Activated CD8-positive, alpha-beta memory T cell treated with anti-CD3 and anti-CD28 coated beads for 4 hours (primary cell): ENCODE data around the gene CEP112.
"Not testable (repeated sequence)": the region's sequence is repeated elsewhere in the genome, so short reads cannot be mapped to it uniquely, and the experiment has no call there.

Source experiments
- DNase-seq, 2 donors: peaks; one replicate each; pipeline ENCODE4 v3.0.0-alpha.2; 2020; ENCODE audit warnings: low read depth in 2 of 2

The CEP112 gene

GRCh38 chr17:65684631-65685030, 507.3 kb downstream of the CEP112 start:
- no peak for DNase-seq

GRCh38 chr17:65683428-65683827, 508.5 kb downstream of the CEP112 start:
- no peak for DNase-seq

- DNase-seq, result not testable (repeated sequence)
These were observed 510.2 kb downstream of the CEP112 start for GRCh38 chr17:65681763-65682162.

DNA sequence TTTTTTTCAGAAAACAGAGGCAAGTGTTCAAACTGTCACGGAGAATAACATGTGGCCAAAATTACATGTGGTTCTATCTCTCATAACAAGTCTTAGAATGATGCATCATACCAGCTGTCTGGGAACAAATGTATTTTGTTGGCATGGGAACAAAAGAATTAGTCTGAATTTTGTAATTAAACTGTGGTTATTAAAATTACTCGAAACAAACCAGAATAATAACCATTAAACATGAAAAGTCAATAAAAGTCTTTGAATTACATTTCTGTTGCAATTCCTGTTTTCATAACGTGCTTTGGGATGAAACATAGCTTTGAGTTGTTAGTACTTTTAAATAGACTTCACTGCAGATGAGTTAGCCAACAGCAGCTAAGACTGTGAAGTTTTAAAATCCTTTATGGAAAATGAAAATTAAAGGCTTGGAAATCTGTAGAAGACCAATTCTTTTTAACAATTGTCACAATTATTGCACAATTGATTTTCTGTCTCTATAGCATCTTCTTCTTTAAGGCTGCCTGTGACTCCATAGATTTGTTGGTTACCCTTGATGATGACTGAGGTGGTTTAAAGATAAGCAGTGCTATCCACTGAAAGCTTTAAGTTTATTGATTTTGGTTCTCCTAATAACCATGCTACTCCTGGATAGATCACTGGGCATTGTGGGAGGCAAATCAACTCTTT, 512.6 kb downstream of the CEP112 start:
- no peak for DNase-seq

DNA sequence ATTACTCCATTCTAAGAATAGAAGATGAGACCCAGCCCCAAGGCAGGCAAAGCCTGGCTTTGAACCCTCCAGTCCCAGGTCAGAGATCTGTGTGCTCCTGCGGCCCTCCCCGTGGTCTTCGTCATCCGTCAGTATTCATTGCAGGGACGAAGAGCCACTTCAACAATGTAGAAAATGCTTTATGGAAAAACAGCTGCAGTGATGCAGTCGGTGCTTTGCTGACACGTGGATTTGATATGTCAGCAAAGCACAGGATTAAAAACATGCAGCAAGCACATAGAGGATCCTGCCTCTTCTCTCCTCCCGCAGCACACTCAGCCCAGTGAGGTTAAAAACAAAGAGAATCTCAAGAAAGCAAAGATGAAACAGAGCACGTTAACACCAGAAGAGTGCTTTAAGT, 513.4 kb downstream of the CEP112 start:
- DNase-seq, result no peak

DNA sequence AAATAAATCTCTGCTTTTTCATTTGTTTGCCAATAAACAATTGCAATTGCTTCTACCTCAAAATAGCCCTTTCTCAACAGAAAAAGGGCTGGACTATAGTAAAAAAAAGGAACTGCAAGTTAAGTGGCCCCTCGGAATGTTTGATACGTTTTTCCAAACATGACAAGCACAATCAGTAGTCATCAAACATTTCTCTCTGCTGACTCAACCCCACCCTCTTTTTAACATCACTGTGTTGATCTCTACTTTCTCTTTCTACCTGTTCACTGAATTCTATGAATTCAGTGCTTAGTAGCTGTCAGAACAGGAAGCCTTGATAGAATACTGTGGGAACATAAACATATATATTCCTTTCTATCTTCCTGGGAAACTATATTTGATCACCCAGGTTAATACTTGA, 514.0 kb downstream of the CEP112 start:
- DNase-seq, result no peak

DNA sequence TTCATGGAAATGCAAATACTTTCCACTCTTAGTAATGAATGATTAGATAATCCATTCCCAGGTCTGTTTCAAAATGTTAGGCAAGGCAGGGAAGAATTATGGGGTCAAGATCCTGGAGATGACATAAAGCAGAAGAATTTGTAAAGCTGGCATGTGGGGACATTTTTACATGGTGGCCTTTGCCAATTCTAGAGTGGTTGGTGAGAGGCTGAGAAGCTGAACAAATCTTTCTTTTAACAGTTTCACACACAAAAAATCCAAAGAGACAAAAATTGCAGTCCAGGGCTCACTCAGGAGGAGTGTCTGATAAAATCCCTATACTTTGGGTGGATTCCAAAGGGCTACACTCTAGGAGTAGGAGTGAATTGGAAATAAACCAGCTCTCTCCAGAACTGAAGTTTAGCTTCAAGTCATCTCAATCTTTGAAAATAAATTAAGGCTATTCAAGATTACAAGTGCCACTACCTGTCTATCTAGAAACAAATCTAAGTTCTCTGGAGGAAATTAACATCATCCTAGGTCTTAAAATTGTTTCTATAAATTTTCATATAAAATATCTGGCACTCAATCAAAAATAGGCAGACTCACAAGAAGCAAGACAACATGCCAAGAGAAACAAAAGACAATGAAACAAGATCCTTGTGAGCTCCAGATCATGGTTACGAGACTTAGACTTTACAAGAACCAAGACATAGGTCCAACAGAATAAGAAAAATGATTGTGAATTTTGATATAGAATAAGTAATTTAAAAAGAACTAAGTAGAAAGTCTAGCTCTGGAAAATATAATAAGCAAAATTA, 517.5 kb downstream of the CEP112 start:
- DNase-seq, result no peak

- no peak for DNase-seq
These were observed 521.1 kb downstream of the CEP112 start for GRCh38 chr17:65670667-65671371.

DNA sequence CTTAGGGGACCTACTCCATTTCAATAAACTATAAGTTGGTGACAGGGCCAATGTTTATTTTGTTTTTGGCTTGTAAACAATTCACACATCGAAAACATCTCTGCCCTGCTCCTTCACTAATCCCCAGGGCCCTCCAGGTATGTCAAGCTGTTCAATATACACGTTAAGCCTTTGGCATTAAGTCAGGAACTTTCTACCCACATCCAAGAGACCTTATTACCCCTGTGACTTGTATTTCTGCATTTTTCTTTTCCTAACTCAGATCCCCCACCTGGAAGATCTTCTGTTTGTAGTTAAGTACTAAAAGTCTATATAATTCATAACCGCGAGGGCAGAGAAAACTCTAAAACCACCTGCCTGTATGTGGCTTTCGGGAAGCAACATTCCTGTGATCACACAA, 523.7 kb downstream of the CEP112 start:
- no peak for DNase-seq

DNA sequence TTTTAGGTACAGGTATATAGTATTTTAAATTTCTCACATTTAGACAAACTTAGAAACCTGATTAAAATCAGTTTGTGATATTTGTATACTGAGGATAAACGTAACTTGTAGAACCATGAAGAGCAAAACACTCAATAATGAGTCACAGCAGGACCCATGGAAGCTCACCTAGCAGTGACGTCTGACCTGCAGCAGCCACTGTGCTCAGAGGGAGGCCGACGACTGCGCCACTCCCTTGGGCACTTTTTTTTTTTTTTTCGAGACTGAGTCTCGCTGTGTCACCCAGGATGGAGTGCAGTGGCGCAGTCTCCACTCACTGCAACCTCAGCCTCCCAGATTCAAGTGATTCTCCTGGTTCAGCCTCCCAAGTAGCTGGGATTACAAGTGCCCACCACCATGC, 524.3 kb downstream of the CEP112 start:
- DNase-seq, result no peak

GRCh38 chr17:65666876-65667321, 525.0 kb downstream of the CEP112 start:
- DNase-seq, result no peak

GRCh38 chr17:65665966-65666365, 526.0 kb downstream of the CEP112 start:
- DNase-seq, result no peak

- DNase-seq, result no peak
These were observed 527.2 kb downstream of the CEP112 start for GRCh38 chr17:65664696-65665095.

GRCh38 chr17:65664266-65664665, 527.7 kb downstream of the CEP112 start:
- no peak for DNase-seq

DNA sequence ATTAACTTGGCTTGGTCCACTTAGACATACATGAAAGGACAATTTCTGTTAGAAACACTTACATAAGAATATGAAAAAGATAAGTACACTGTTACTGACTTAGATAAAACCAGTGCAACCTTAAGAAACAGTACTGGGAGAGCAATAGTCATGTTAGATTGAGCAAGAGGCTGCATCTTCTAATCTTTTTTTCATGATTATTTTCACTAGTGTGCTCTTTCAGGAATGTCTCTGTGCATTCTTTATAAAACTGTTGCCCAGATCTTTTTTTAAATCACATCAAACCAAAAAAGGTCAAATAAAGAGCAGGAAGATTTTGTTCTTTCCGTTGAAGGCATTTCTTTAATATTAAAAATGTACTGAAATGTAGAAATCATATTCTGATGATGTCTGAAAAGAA, 529.7 kb downstream of the CEP112 start:
- no peak for DNase-seq

DNA sequence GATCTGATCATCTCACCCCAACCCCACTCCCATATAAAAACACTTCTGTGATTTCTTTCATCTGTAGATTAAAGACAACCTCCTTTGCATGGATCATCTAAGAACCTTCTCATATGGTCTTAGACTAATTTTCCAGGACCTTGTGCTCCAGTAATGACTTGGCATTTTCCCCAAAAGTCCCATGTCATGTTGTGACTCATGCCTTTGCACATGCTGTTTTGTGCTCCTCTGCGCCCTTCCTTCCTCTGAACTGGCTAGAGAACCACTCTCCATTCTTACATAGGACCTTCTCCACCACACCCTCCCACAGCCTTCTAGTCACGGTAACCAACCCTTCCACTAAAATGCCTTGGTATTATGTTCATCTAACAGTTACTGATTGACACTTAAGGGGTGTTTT, 531.0 kb downstream of the CEP112 start:
- no peak for DNase-seq

DNA sequence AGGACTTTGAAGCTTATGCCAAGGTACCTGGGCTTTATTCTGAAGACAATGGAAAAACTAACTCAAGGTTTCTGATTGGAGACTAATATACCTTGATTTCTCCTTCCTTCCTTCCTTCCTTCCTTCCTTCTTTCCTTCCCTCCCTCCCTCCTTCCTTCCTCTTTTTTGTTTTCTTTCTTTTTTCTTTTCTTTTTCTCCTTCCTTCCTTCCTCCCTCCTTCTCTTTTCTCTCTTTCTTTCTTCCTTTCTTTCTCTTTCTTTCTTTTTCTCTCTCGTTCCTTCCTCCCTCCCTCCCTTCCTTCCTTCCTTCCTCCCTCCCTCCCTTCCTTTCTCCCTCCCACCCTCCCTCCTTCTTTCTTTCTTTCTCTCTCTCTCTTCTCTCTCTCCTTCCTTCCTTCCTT, 531.9 kb downstream of the CEP112 start:
- DNase-seq, result no peak

GRCh38 chr17:65659512-65659911, 532.4 kb downstream of the CEP112 start:
- DNase-seq, result no peak

GRCh38 chr17:65657251-65657828, 534.6 kb downstream of the CEP112 start:
- DNase-seq, result no peak

- no peak for DNase-seq
These were observed 535.3 kb downstream of the CEP112 start for GRCh38 chr17:65656390-65657250.

- DNase-seq, result no peak
These were observed 536.2 kb downstream of the CEP112 start for GRCh38 chr17:65655706-65656105.
